MCF 10A (cell line): Measurements from ENCODE around the gene WNT2. TPM values are rescaled to one million over a fixed set of nuclear protein-coding genes. Genes with fewer than 3 reads are reported as not detected.
"Not testable (repeated sequence)": the region's sequence is repeated elsewhere in the genome, so short reads cannot be mapped to it uniquely, and the experiment has no call there.

ENCODE experiments used
- BruUV-seq: library from RNA; stranded (reverse); fragments of 400-500 nt; replicated peaks from 2 replicates; lab custom pipeline; 2021; lab: Mats Ljungman, UMichigan
- CTCF ChIA-PET: fragments of 300-600 bp; sonication (Branson Sonifier 250); formaldehyde crosslinking; extraction: SDS; loops from one replicate; lab custom pipeline; 2021; ENCODE audit warnings: antibody characterized with exemption, inconsistent platforms; lab: Yijun Ruan, JAX
- POLR2A ChIA-PET: fragments of 300-600, 350-650 bp; sonication (Branson Sonifier 250); formaldehyde crosslinking; extraction: SDS; loops from one replicate; lab custom pipeline; 2020; ENCODE audit warnings: antibody characterized with exemption, inconsistent platforms; lab: Yijun Ruan, JAX
- DNase-seq: peaks from one replicate; pipeline ENCODE4 v3.0.0-alpha.2; 2018; ENCODE audit not compliant: unreplicated experiment
- H3K27ac Mint-ChIP-seq: one replicate; pipeline ENCODE4 v1.8.0; 2022; ENCODE audit warnings: mild to moderate bottlenecking, low read depth, mixed read lengths; ENCODE audit not compliant: unreplicated experiment
- H3K27me3 Mint-ChIP-seq: one replicate; pipeline ENCODE4 v1.8.0; 2022; ENCODE audit warnings: mixed read lengths; ENCODE audit not compliant: insufficient read depth, unreplicated experiment
- H3K36me3 Mint-ChIP-seq: one replicate; pipeline ENCODE4 v1.8.0; 2022; ENCODE audit warnings: mild to moderate bottlenecking, moderate library complexity, mixed read lengths; ENCODE audit not compliant: insufficient read depth, unreplicated experiment
- H3K4me1 Mint-ChIP-seq: one replicate; pipeline ENCODE4 v1.8.0; 2022; ENCODE audit warnings: mixed read lengths; ENCODE audit not compliant: insufficient read depth, unreplicated experiment
- H3K4me3 Mint-ChIP-seq: one replicate; pipeline ENCODE4 v1.8.0; 2022; ENCODE audit warnings: mild to moderate bottlenecking, moderate library complexity, mixed read lengths; ENCODE audit not compliant: unreplicated experiment
- H3K9me3 Mint-ChIP-seq: one replicate; pipeline ENCODE4 v1.8.0; 2022; ENCODE audit warnings: mixed read lengths; ENCODE audit not compliant: unreplicated experiment
- CTCF ChIP-seq: fragments of 200-600 bp; IDR thresholded peaks from one replicate; pipeline ENCODE4 v1.8.0; 2022; ENCODE audit warnings: antibody characterized with exemption, mild to moderate bottlenecking; ENCODE audit not compliant: unreplicated experiment
- intact Hi-C: fragments of 100-400 bp; cut with micrococcal nuclease; formaldehyde crosslinking; loops from 2 replicates; pipeline ENCODE4 v1.14.1; 2022
- total RNA-seq: library from RNA; stranded (reverse); gene quantifications from 2 replicates; pipeline ENCODE4 v1.2.3, GENCODE V29; 2022

Gene WNT2
- total RNA-seq, 1 experiment from 2014 or later: not detected

- no peak overlapping the region for H3K27ac Mint-ChIP-seq
- no TSS peak for BruUV-seq
- H3K27me3 Mint-ChIP-seq: peaks cover 39% of the 10 kb centered on the region
- no peak overlapping the region for H3K4me3 Mint-ChIP-seq
- intact Hi-C loops: no loop called here
- H3K9me3 Mint-ChIP-seq: peaks cover 3% of the 10 kb centered on the region
- H3K36me3 Mint-ChIP-seq: no peaks in the 10 kb centered on the region
- no peaks in the 10 kb centered on the region for H3K4me1 Mint-ChIP-seq
- no peak for DNase-seq
- POLR2A ChIA-PET: no interaction called here
- CTCF ChIA-PET: interaction anchor here (0.6 to 0.7 kb wide), 2 partner anchors 17 to 132 kb away, joined by 3 read pairs; no protein-coding TSS in a partner anchor
- TF ChIP-seq CTCF: no peak
Observed at GRCh38 chr7:117308891-117309290, 14.0 kb downstream of the WNT2 start.

- no peak for TF ChIP-seq CTCF
- no peak for DNase-seq
- Mint-ChIP-seq H3K4me1 (no peaks in the 10 kb centered on the region), H3K4me3 (no peak overlapping the region), H3K9me3 (peaks cover 8% of the 10 kb centered on the region), H3K27me3 (peaks cover 33% of the 10 kb centered on the region), H3K27ac (no peak overlapping the region), H3K36me3 (no peaks in the 10 kb centered on the region)
- POLR2A ChIA-PET: no interaction called here
- CTCF ChIA-PET: no interaction called here
- intact Hi-C loops: no loop called here
- BruUV-seq: no TSS peak
Observed at GRCh38 chr7:117302396-117302795, 20.5 kb downstream of the WNT2 start.

GRCh38 chr7:117300506-117300905 lies 22.4 kb downstream of the WNT2 start:
- POLR2A ChIA-PET, H3K36me3 Mint-ChIP-seq, H3K4me3 Mint-ChIP-seq, BruUV-seq, H3K4me1 Mint-ChIP-seq, DNase-seq, H3K27ac Mint-ChIP-seq, intact Hi-C loops, H3K9me3 Mint-ChIP-seq: not testable (repeated sequence)
- H3K27me3 Mint-ChIP-seq: peaks cover 22% of the 10 kb centered on the region
- CTCF ChIA-PET: interaction anchor here (0.7 kb wide), 1 partner anchor 481 kb away, joined by 3 read pairs; no protein-coding TSS in a partner anchor

- Mint-ChIP-seq H3K4me3 (no peak overlapping the region), H3K4me1 (no peaks in the 10 kb centered on the region), H3K9me3 (no peaks in the 10 kb centered on the region), H3K36me3 (no peaks in the 10 kb centered on the region), H3K27me3 (no peaks in the 10 kb centered on the region), H3K27ac (no peak overlapping the region)
- ChIA-PET POLR2A (no interaction called here), CTCF (interaction anchor here (1.3 kb wide), 1 partner anchor 87 kb away, joined by 4 read pairs; no protein-coding TSS in a partner anchor)
- BruUV-seq: no TSS peak
- TF ChIP-seq CTCF: no peak
- intact Hi-C loops: no loop called here
- DNase-seq: no peak
Observed at GRCh38 chr7:117297606-117298005, 25.3 kb downstream of the WNT2 start.
